ENCODE results near the gene AKT3.

The AKT3 gene

DNA sequence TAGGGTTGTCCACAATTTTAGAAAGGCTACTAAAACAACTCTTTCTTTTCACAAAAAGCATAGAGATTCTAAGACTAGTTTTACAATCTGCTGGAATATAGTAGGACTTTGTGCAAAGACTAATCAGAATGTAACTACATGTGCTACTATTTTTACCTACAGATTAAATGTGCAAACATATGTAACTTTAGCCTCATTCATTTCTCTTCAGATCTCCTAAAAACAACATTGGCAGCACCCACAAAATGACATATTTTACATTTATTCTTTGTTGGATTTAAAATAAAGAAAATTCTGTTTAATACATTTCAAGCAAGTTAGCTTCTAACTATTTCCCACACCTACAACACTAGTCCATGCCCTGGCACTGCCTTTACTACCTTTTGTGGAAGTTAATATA is 292.2 kb downstream of the AKT3 start:
- DNase-seq (ENCODE audit: low read depth in 2 of 2): no peak

GRCh38 chr1:243554686-243555085 is 295.4 kb downstream of the AKT3 start:
- DNase-seq (ENCODE audit: low read depth in 2 of 2): no peak

- no peak for DNase-seq (ENCODE audit: low read depth in 2 of 2)
These were observed 297.0 kb downstream of the AKT3 start for GRCh38 chr1:243553090-243553489.

DNA sequence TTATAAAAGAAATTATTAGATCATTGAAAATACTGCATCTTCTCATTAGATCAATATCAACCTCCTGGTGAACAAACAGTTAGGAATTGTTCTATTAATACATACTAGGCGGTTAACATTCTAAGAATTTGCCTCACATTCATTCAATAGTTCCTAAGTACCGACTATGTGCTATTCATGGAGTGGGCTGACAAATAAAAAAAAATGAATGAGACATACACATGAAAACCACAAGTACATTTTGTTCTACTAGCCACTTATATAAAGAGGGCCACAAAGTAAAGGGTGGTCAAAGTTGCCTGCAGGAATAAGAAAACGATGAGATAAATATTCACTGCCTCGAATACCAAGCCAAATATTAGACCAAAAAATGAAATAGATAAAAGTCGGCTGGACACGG is 299.8 kb downstream of the AKT3 start:
- DNase-seq (ENCODE audit: low read depth in 2 of 2): no peak

- DNase-seq (ENCODE audit: low read depth in 2 of 2): no peak
These were observed 300.3 kb downstream of the AKT3 start for GRCh38 chr1:243549791-243550190.

GRCh38 chr1:243549108-243549507 is 300.9 kb downstream of the AKT3 start:
- no peak for DNase-seq (ENCODE audit: low read depth in 2 of 2)

DNA sequence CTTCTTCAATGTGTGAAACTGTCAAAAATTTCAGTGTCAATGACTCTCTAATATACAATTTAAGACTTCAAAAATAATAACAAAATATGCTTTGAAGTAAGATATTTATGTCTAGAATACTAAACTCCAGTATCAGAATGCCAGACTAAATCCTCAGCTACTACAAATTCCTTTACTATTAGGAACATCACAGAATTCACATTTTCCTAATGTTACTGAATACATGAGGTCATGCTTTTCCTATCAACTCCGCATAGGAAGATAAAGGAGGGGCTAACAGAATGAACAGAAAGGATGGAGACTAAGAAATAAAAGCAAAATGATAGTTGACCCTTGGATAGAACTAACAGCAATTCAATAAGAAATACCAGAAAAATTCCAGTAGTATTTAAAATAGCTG is 301.5 kb downstream of the AKT3 start:
- DNase-seq (ENCODE audit: low read depth in 2 of 2): no peak

- DNase-seq (ENCODE audit: low read depth in 2 of 2): no peak
These were observed 302.2 kb downstream of the AKT3 start for GRCh38 chr1:243547891-243548290.

DNA sequence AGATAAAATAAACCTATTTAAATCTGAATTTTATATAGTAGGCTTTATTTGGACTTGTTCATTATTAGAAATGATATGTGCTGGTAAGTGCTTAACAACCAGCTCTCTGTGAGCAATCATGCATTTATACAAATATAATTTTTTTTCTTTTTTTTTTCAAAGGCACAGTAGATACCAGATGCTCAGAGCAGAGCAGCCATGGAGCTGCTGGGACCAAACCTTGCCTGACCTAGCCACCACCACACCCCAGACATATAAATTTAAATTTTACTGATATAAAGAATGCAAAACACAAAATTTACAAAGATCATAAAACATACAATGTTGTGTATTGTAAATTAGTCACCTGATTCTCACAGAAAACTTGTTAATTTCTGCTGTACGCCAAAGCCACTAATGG is 303.6 kb downstream of the AKT3 start:
- DNase-seq (ENCODE audit: low read depth in 2 of 2): no peak

GRCh38 chr1:243543501-243543900 is 306.5 kb downstream of the AKT3 start:
- DNase-seq (ENCODE audit: low read depth in 2 of 2): no peak

DNA sequence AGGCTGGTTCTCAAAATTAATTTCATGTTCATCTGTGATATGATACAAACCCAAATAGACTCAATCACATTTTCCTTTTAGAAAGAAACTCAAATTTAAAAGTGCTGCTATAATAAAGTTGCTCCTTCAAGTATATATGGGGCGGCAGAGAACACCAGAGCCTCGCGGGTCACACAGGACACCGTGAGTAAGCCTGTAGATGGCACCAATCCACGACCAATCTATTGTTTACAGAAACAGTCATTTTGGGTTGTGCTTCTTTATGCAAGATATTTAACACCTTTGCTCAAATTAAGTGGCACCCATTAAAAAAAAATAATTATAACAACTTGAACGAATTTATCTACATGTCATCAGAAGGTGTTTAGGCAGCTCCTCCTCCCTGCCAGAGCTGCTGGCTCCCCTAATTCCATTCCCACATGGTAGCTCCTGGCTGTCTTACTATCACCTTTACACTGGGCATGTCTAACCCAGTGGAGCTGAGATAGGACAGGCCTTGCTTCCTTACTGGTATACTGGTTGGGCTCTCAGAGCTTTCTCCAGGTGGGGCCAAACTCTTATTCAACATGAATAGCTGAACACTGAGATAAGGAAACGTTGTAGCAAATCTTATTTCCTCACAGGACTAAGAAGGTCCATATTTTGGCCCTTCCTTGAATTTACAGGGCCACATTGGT is 307.2 kb downstream of the AKT3 start:
- no peak for DNase-seq (ENCODE audit: low read depth in 2 of 2)

- no peak for DNase-seq (ENCODE audit: low read depth in 2 of 2)
These were observed 310.4 kb downstream of the AKT3 start for GRCh38 chr1:243539636-243540035.

GRCh38 chr1:243535014-243535413 is 315.0 kb downstream of the AKT3 start:
- no peak for DNase-seq (ENCODE audit: low read depth in 2 of 2)

GRCh38 chr1:243529512-243529911 is 320.5 kb downstream of the AKT3 start:
- no peak for DNase-seq (ENCODE audit: low read depth in 2 of 2)

DNA sequence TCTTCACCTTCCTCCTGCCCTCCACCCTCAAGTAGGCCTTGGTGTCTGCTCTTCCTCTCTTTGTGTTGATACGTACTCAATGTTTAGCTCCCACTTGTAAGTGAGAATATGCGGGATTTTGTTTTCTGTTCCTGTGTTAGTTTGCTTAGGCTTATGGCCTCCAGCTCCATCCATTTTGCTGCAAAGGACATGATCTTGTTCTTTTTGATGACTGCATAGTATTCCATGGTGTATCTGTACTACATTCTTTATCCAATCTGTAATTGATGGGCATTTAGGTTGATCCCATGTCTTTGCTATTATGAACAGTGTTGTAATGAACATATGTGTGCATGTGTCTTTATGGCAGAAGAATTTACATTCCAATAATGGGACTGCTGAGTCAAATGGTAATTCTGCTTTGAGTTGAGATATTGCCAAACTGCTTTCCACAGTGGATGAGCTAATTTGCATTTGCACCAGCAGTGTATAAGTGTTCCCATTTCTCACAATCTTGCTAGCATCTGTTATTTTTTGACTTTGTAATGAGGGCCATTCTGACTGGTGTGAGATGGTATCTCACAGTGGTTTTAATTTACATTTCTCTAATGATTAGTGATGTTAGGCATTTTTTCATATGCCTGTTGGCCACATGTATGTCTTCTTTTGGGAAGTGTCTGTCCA is 321.5 kb downstream of the AKT3 start:
- no peak for DNase-seq (ENCODE audit: low read depth in 2 of 2)

GRCh38 chr1:243526180-243526579 is 323.9 kb downstream of the AKT3 start:
- no peak for DNase-seq (ENCODE audit: low read depth in 2 of 2)

GRCh38 chr1:243525085-243525487 is 325.0 kb downstream of the AKT3 start:
- DNase-seq (ENCODE audit: low read depth in 2 of 2): no peak

GRCh38 chr1:243523766-243524165 is 326.3 kb downstream of the AKT3 start:
- no peak for DNase-seq (ENCODE audit: low read depth in 2 of 2)

DNA sequence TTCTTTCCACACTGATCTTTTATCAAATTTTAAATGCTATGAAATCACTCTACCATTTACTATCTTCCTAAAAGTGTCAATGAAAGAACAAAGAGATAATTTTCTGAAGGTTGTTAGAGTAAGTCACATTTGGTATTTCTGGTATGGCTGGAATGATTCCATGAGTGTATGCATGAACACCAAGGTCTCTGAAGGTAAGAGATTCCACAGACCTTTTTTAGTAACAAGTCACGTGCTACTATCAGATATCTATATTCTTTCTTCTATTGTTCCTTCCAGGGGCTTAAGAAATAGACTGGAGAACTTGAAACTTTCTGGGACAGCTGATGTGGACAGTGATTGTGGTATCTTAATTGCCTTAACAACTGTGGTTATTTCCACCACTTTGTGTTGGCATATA is 329.2 kb downstream of the AKT3 start:
- DNase-seq (ENCODE audit: low read depth in 2 of 2): no peak

DNA sequence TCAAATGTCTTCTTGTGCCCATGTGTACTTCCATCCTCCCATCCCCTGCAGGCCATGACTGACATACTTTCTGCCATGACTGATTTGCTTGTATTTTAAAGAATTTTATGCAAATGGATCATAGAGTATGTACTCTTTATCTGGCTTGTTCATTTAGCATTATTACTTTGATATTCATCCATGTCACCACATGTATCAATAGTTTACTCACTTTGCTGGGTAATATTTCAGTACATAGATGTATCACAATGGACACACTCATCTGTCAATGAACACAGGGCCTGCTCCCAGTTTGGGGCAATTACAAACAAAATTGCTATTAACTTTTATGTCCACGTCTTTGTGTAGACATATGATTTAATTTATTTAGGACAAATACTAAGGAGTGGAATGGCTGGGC is 335.1 kb downstream of the AKT3 start:
- DNase-seq (ENCODE audit: low read depth in 2 of 2): no peak

GRCh38 chr1:243513726-243514491 is 336.1 kb downstream of the AKT3 start:
- DNase-seq (ENCODE audit: low read depth in 2 of 2): no peak

DNA sequence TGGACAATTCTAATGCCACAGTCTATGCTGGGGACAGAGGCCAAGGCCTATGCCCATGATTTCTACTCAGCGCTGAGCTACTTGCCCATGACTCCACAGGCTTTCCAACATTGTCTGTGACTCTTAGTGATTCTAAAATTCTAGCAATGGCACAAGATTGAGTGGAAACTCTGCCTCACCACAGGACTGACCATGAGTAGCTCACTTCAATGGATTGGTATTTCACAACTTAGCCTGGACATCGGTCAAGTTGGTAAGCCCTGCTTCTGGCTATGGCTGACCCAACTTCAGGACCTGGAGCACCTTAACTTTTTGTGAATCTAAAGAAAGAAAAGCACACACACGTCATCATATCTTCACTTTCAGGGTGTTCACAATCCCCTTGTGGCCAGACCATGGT is 339.1 kb downstream of the AKT3 start:
- DNase-seq (ENCODE audit: low read depth in 2 of 2): no peak

DNA sequence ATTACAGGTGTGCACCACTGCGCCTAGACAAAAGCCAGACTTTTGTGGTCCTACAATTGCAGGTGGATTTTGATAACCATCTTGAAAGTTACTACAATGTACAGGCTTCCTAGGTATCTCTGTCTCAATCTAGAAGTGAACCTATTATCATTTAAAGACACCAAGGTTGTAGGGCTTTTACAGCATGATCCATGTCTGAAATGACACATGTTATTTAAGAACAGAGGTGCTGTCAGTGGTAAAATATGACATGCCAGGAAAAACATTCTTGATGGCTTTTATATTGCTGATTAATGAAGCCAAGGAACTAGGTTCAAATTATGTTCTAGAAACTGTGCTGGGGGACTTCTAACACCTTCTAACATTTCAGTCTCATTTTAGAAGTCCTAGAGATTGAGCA is 341.1 kb downstream of the AKT3 start:
- no peak for DNase-seq (ENCODE audit: low read depth in 2 of 2)

Data from stimulated activated CD4-positive, alpha-beta T cell treated with anti-CD3 and anti-CD28 coated beads, Interleukin-1b, Interleukin-23, amount 100 ng/mL, for 1 hour (primary cell).